C4-2B (cell line): ENCODE results near the gene SGIP1.

Experiments
- H3K27ac ChIP-seq: fragments of 450-650 bp; 2 replicates; pipeline ENCODE4 v1.5.1; 2017
- ZFX ChIP-seq: fragments of 450-650 bp; IDR thresholded peaks from 2 replicates; pipeline ENCODE4 v1.6.1; 2017
- TF ChIP-seq, protein P1 (sequence below): fragments of 450-650 bp; conservative IDR thresholded peaks from 2 replicates; pipeline ENCODE4 v1.5.1; 2017; ENCODE audit warnings: mild to moderate bottlenecking

The SGIP1 gene

DNA sequence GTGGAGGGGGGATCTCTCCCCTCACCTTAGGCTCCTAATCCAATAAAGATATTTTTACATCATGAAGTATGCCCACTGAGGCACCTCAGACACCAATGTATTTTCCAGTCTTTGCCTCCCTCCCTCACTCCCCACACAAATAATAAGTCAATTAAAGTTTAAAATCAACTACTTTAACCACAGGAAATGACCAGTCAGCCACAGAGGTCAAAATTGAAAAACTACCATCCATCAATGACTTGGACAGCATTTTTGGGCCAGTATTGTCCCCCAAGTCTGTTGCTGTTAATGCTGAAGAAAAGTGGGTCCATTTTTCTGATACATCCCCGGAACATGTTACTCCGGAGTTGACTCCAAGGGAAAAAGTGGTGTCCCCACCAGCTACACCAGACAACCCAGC is 147.7 kb downstream of the SGIP1 start:
- H3K27ac ChIP-seq: no peak overlapping the region
- TF ChIP-seq ZFX: no peak
- TF ChIP-seq, protein P1, sequence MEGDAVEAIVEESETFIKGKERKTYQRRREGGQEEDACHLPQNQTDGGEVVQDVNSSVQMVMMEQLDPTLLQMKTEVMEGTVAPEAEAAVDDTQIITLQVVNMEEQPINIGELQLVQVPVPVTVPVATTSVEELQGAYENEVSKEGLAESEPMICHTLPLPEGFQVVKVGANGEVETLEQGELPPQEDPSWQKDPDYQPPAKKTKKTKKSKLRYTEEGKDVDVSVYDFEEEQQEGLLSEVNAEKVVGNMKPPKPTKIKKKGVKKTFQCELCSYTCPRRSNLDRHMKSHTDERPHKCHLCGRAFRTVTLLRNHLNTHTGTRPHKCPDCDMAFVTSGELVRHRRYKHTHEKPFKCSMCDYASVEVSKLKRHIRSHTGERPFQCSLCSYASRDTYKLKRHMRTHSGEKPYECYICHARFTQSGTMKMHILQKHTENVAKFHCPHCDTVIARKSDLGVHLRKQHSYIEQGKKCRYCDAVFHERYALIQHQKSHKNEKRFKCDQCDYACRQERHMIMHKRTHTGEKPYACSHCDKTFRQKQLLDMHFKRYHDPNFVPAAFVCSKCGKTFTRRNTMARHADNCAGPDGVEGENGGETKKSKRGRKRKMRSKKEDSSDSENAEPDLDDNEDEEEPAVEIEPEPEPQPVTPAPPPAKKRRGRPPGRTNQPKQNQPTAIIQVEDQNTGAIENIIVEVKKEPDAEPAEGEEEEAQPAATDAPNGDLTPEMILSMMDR: no peak

- H3K27ac ChIP-seq: no peak overlapping the region
- TF ChIP-seq ZFX: no peak
- TF ChIP-seq, protein P1: no peak
Measured at GRCh38 chr1:66682106-66682505, 148.2 kb downstream of the SGIP1 start.

DNA sequence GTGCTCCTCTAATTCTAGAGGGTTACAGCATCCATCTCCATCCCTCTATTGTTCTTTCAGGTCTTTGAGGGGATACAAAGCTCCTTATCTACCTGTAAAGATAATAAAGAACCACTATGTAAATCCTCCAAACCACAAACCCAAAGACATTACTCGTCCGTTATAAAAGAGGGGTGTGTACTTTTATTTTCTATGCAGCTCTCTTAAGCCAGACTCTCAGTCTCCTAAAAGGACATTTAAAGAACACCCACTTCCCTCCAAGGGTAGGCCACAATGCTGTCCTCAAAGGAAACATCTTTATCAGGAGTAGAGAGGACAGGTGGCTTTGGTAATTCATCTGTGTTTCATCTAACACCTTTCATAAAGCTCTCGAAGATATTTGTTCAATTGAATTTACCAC is 150.4 kb downstream of the SGIP1 start:
- no peak overlapping the region for H3K27ac ChIP-seq
- TF ChIP-seq, protein P1: no peak
- TF ChIP-seq ZFX: no peak

DNA sequence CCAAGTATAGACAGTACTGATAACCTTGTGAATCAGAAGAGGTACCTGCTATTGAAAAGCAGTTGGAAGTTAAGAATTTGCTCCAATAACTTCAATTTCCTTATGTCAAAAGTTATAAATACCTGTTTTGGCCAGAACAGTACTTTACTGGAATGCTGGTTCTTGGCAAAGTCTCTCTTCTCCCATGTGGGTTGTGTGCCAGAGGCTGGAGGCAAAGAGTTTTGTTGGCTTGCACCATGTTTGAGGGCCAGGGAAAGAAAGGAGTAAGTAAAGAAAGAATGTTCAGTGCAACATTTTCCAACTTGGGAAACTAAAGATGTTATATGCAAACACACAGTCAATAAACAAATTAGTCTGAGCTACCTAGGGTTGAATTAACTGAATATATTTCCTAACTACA is 151.3 kb downstream of the SGIP1 start:
- TF ChIP-seq, protein P1: no peak
- no peak for TF ChIP-seq ZFX
- H3K27ac ChIP-seq: no peak overlapping the region

DNA sequence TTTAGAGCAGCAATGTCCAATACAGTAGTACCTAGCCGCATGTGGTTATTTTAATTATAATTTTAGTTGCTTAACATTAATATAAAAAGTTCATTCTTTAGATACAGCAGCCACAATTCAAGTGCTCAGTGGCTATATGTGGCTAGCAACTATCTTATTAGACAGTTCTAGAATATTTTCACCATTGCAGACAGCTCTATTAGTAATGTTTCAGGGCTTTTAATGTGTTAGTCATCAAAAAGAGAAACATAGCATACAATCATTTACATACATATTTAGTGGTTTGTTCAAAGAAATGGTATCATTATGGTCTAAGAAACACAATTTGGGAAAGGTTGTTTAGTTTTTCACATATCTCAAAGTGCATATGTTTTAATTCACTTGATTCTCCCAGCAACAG is 151.7 kb downstream of the SGIP1 start:
- H3K27ac ChIP-seq: no peak overlapping the region
- TF ChIP-seq ZFX: no peak
- TF ChIP-seq, protein P1: no peak

GRCh38 chr1:66686406-66686805 is 152.5 kb downstream of the SGIP1 start:
- no peak overlapping the region for H3K27ac ChIP-seq
- TF ChIP-seq ZFX: no peak
- TF ChIP-seq, protein P1: no peak

GRCh38 chr1:66687358-66687757 is 153.4 kb downstream of the SGIP1 start:
- H3K27ac ChIP-seq: no peak overlapping the region
- TF ChIP-seq, protein P1: no peak
- no peak for TF ChIP-seq ZFX
